CD14-positive monocyte (primary cell): ENCODE data around the gene HIBCH. TPM values are rescaled to one million over a fixed set of nuclear protein-coding genes. Genes with fewer than 3 reads are reported as not detected.

Experiments used
- DNase-seq, 3 donors: peaks; one replicate each; pipeline ENCODE4 v3.0.0-alpha.2; 2011 to 2022
- H2AFZ ChIP-seq: 2 replicates; pipeline ENCODE4 v1.6.0; 2012; ENCODE audit warnings: mild to moderate bottlenecking, low read depth, low read length, inconsistent platforms; ENCODE audit not compliant: insufficient read depth, poor library complexity, severe bottlenecking
- H3K27ac ChIP-seq, 2 donors: 1 replicate in 1 of 2; 2 replicates in 1 of 2; pipeline ENCODE4 v1.5.1; 2012 to 2013; ENCODE audit warnings: low read length in 2 of 2, control low read depth in 1 of 2, inconsistent platforms in 1 of 2, low read depth in 1 of 2, mild to moderate bottlenecking in 1 of 2
- H3K27me3 ChIP-seq, 2 donors: one replicate each; pipeline versions ENCODE4 v1.6.0 to v1.6.1; 2011 to 2013; ENCODE audit warnings: low read length in 2 of 2; ENCODE audit not compliant: control insufficient read depth in 2 of 2, insufficient read depth in 2 of 2
- H3K36me3 ChIP-seq, 2 donors: replicated peaks in 1 of 2; 1 replicate in 1 of 2; 2 replicates in 1 of 2; pipeline versions ENCODE4 v1.5.1 to v1.6.1; 2012 to 2013; ENCODE audit warnings: low read length in 2 of 2, control low read depth in 1 of 2, inconsistent platforms in 1 of 2, mild to moderate bottlenecking in 1 of 2; ENCODE audit not compliant: insufficient read depth in 2 of 2, control insufficient read depth in 1 of 2
- H3K4me1 ChIP-seq, 2 donors: 1 replicate in 1 of 2; 2 replicates in 1 of 2; pipeline versions ENCODE4 v1.5.1 to v1.6.1; 2012 to 2013; ENCODE audit warnings: low read length in 2 of 2, control low read depth in 1 of 2, inconsistent platforms in 1 of 2, mild to moderate bottlenecking in 1 of 2, moderate library complexity in 1 of 2; ENCODE audit not compliant: insufficient read depth in 2 of 2, control insufficient read depth in 1 of 2
- H3K4me2 ChIP-seq: replicated peaks from 2 replicates; pipeline ENCODE3; 2012; ENCODE audit warnings: low read length, moderate library complexity, mild to moderate bottlenecking; ENCODE audit not compliant: poor library complexity, severe bottlenecking; ENCODE audit errors: extremely low read depth
- H3K4me3 ChIP-seq, 3 experiments: fragments of 200-600 bp in 1 of 3; sonication (generic) in 1 of 3; replicated peaks in 1 of 3; 1 replicate in 2 of 3; 2 replicates in 1 of 3; pipeline ENCODE4 v1.5.1; 2011 to 2013; ENCODE audit warnings: low read length in 3 of 3, mild to moderate bottlenecking in 3 of 3, control low read depth in 2 of 3, low read depth in 2 of 3, inconsistent platforms in 1 of 3, moderate library complexity in 1 of 3
- H3K79me2 ChIP-seq: 2 replicates; pipeline ENCODE4 v1.6.0; 2012; ENCODE audit warnings: mild to moderate bottlenecking, control low read depth, inconsistent platforms, low read length, moderate library complexity; ENCODE audit not compliant: insufficient read depth
- H3K9ac ChIP-seq: 2 replicates; pipeline ENCODE4 v1.6.0; 2017; ENCODE audit warnings: low read length, mild to moderate bottlenecking; ENCODE audit not compliant: insufficient read depth, poor library complexity, severe bottlenecking
- H3K9me3 ChIP-seq, 2 donors: replicated peaks in 1 of 2; 1 replicate in 1 of 2; 2 replicates in 1 of 2; pipeline versions ENCODE4 v1.5.1 to v1.6.1; 2012 to 2013; ENCODE audit warnings: low read length in 2 of 2, control low read depth in 1 of 2; ENCODE audit not compliant: control insufficient read depth in 1 of 2, insufficient read depth in 1 of 2
- H4K20me1 ChIP-seq: 2 replicates; pipeline ENCODE4 v1.6.0; 2012; ENCODE audit warnings: mild to moderate bottlenecking, low read length, control low read depth, moderate library complexity; ENCODE audit not compliant: insufficient read depth
- H3K27ac Mint-ChIP-seq, 7 donors: one replicate each; pipeline ENCODE4 v1.8.0; 2020; ENCODE audit warnings: mild to moderate bottlenecking in 7 of 7, mixed read lengths in 7 of 7, moderate library complexity in 6 of 7, inconsistent platforms in 2 of 7
- H3K27me3 Mint-ChIP-seq, 3 donors: one replicate each; pipeline ENCODE4 v1.8.0; 2021 to 2022; ENCODE audit warnings: low read depth in 3 of 3, mild to moderate bottlenecking in 3 of 3, mixed read lengths in 3 of 3, moderate library complexity in 3 of 3, inconsistent platforms in 1 of 3
- H3K36me3 Mint-ChIP-seq, 2 donors: one replicate each; pipeline ENCODE4 v1.8.0; 2020; ENCODE audit warnings: mixed read lengths in 2 of 2, inconsistent platforms in 1 of 2, mild to moderate bottlenecking in 1 of 2
- H3K4me1 Mint-ChIP-seq: one replicate; pipeline ENCODE4 v1.8.0; 2020; ENCODE audit warnings: mild to moderate bottlenecking, mixed read lengths
- H3K4me3 Mint-ChIP-seq, 2 donors: one replicate each; pipeline ENCODE4 v1.8.0; 2020; ENCODE audit warnings: mild to moderate bottlenecking in 2 of 2, mixed read lengths in 2 of 2, moderate library complexity in 1 of 2
- H3K9me3 Mint-ChIP-seq, 7 donors: one replicate each; pipeline ENCODE4 v1.8.0; 2020 to 2022; ENCODE audit warnings: mixed read lengths in 7 of 7, mild to moderate bottlenecking in 6 of 7, moderate library complexity in 6 of 7, inconsistent platforms in 2 of 7
- WGBS: methylation state at CpG from one replicate; pipeline ENCODE4 v1.1.5; 2013; ENCODE audit warnings: missing lambda C conversion rate; ENCODE audit not compliant: insufficient coverage; 5-methylcytosine and 5-hydroxymethylcytosine counted together
- intact Hi-C, 2 donors: fragments of 100-400 bp; cut with micrococcal nuclease; formaldehyde crosslinking; loops; one replicate each; pipeline versions ENCODE4 v1.15.0 to v1.15.1; 2023
- polyA plus RNA-seq, 3 donors: library from polyadenylated mRNA; depleted of rRNA in 1 of 3; unstranded in 2 of 3; stranded (reverse) in 1 of 3; fragments of 300-500 nt in 2 of 3; fragments of >200 nt in 1 of 3; fragmentation: Illumina TruSeq in 2 of 3; gene quantifications; 1 replicate in 2 of 3; 2 replicates in 1 of 3; pipeline ENCODE4 v1.2.3, GENCODE V29; 2012 to 2021
- TF ChIP-seq, protein P1 (sequence below): fragments of 200-600 bp; IDR thresholded peaks from one replicate; pipeline ENCODE4 v1.8.0; 2022; ENCODE audit warnings: antibody characterized with exemption, mild to moderate bottlenecking

Gene HIBCH
- polyA plus RNA-seq, 3 donors = 3.3 to 8.2 (median 7.3) TPM

DNA sequence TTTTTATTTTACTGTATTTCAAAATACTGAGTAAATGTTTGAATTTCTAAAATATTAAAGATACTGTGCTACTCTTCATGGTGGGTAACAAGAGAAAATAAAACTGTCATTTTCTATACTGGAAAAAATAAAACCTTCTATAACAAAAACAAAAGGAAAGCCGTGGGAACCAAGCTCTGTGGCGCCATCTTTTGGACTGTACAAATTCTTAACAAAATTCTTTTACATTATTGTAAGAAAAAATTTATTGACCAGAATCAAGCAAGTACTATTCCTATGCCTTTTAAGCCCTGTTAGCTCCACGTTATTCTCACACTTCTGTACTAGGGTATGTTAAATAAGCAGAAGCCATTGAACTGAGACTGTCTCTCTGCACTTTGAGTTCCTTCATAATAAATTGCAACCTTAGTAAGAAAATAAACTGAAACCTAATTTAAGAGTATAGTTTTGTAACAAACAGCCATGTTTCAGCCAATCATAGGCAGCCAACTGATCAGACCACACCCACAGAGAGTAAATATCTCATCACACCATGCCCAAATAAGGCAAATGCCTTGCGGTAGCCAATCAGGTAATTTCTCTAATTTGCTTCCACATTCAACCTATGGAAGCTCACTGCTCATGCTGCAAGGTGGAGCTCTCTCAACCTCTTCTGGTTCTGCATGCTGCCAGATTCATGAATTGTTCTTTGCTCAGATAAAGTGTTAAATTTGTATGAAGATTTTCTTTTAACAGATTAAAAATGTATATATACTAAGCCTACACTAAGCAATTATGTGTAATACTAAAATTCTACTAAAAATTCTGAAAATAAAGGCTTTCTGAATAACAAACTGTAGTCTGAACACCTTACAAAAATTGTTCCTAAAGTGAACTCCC, 42.2 kb downstream of the HIBCH start:
- Histone ChIP-seq H3K27ac (no peak overlapping the region), H3K79me2 (no peaks in the 10 kb centered on the region), H3K36me3 (no peaks in the 10 kb centered on the region), H3K4me2 (no peak overlapping the region), H2AFZ (no peak overlapping the region), H3K4me1 (no peaks in the 10 kb centered on the region), H3K9me3 (no peaks in the 10 kb centered on the region), H3K4me3 (no peak overlapping the region), H3K9ac (no peak overlapping the region), H3K27me3 (no peaks in the 10 kb centered on the region), H4K20me1 (no peaks in the 10 kb centered on the region)
- intact Hi-C loops = no loop called here
- DNase-seq = peak; percentile 5 to 14 (median 12)
- Mint-ChIP-seq H3K27me3 (peaks cover 0 to 2% (median 0%) of the 10 kb centered on the region in 3 donors), H3K4me3 (no peak overlapping the region), H3K9me3 (peaks cover 0 to 3% (median 0%) of the 10 kb centered on the region in 7 donors), H3K36me3 (peaks cover 17 to 18% of the 10 kb centered on the region in 2 donors), H3K27ac (no peak overlapping the region), H3K4me1 (peaks cover 2% of the 10 kb centered on the region)
- 100% methylated on average over 1 of the region's 4 CpGs for WGBS
- TF ChIP-seq, protein P1, sequence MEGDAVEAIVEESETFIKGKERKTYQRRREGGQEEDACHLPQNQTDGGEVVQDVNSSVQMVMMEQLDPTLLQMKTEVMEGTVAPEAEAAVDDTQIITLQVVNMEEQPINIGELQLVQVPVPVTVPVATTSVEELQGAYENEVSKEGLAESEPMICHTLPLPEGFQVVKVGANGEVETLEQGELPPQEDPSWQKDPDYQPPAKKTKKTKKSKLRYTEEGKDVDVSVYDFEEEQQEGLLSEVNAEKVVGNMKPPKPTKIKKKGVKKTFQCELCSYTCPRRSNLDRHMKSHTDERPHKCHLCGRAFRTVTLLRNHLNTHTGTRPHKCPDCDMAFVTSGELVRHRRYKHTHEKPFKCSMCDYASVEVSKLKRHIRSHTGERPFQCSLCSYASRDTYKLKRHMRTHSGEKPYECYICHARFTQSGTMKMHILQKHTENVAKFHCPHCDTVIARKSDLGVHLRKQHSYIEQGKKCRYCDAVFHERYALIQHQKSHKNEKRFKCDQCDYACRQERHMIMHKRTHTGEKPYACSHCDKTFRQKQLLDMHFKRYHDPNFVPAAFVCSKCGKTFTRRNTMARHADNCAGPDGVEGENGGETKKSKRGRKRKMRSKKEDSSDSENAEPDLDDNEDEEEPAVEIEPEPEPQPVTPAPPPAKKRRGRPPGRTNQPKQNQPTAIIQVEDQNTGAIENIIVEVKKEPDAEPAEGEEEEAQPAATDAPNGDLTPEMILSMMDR = peak; percentile 78

DNA sequence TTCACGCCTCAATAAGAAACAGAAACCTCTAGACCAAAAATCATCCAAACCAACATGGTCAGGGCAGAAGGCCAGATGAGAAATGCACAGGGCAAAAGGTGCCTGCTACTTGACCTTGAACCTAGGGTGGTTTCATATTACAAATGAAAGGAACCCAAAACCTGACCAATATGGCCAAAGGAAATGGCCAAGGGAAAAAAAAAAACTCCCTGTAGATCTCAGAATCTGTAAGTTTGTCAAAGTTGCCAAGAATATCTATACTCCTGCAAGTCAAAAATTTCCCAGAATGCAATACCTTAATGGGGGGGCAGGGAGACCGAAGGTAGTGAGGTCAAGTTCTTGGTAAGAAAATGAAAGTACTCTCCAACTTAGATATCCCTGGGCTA, 47.2 kb downstream of the HIBCH start:
- H3K27ac ChIP-seq = no peak overlapping the region
- no peaks in the 10 kb centered on the region for H3K27me3 Mint-ChIP-seq
- H3K4me3 ChIP-seq = no peak overlapping the region
- WGBS = 100% methylated on average over 1 of the region's 2 CpGs
- no peaks in the 10 kb centered on the region for H3K9me3 ChIP-seq
- H3K4me1 ChIP-seq = no peaks in the 10 kb centered on the region
- TF ChIP-seq, protein P1 = no peak
- intact Hi-C loops = no loop called here
- H4K20me1 ChIP-seq = no peaks in the 10 kb centered on the region
- DNase-seq = no peak
- H3K36me3 ChIP-seq = no peaks in the 10 kb centered on the region
- H3K9me3 Mint-ChIP-seq = peaks cover 0 to 4% (median under 1%) of the 10 kb centered on the region in 7 donors
- H3K27me3 ChIP-seq = no peaks in the 10 kb centered on the region
- peaks cover 9 to 14% of the 10 kb centered on the region in 2 donors for H3K36me3 Mint-ChIP-seq
- H3K79me2 ChIP-seq = no peaks in the 10 kb centered on the region
- H3K4me1 Mint-ChIP-seq = peaks cover 1% of the 10 kb centered on the region
- no peak overlapping the region for H3K4me3 Mint-ChIP-seq
- H2AFZ ChIP-seq = no peak overlapping the region
- no peak overlapping the region for H3K27ac Mint-ChIP-seq
- H3K9ac ChIP-seq = no peak overlapping the region
- H3K4me2 ChIP-seq = no peak overlapping the region
